Dermis microvascular lymphatic vessel endothelial cell (primary cell): Measurements from ENCODE around the gene FMN2. TPM values are rescaled to one million over a fixed set of nuclear protein-coding genes. Genes with fewer than 3 reads are reported as not detected.

Experiments used
- DNase-seq, 2 donors: peaks; one replicate each; pipeline versions ENCODE4 v3.0.0 to v3.0.0-alpha.2; 2010; ENCODE audit warnings: low read depth in 2 of 2
- total RNA-seq: library from RNA; depleted of rRNA; stranded (reverse); fragments of >200 nt; gene quantifications from 2 replicates; pipeline ENCODE4 v1.2.1, GENCODE V29; 2014

FMN2 gene
- total RNA-seq, 1 donor from 2014 or later, result not detected

DNA sequence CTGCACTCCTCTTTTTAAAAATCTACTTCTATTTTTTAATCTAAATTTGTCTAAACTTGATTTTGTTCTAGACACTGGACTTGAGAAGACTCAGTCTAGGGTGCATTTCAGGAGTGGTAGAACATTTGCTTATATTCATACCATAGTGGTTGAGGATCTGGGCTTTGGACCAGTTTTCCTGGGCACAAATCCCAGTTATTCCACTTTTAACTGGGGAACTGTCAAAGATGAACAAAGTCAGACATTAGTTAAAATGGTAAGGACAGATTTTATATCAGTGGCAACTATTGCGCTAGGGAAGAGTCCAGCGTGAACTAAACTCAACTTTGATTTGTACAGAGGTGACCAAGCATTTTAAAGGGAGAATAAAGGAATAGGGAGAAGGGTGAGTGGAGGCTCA is 102.4 kb downstream of the FMN2 start:
- no peak for DNase-seq

DNA sequence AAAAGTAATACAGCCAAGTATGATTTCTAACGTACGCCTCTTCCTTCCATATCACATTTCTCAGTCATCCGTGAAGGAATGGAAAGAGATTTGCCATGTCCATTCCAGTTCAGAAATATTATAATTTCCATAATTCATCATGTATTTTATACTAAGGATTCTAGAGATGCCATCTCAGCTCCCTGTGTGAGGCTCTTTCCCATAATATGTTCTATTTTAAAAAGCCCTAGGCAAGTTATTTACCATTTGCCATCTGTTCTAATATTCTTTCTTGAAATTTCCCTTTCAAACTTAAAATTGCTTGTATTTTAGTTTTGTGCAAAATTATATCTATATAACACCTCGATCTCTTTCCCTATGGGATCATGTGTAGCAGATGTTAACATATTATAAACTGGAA is 106.7 kb downstream of the FMN2 start:
- no peak for DNase-seq

DNA sequence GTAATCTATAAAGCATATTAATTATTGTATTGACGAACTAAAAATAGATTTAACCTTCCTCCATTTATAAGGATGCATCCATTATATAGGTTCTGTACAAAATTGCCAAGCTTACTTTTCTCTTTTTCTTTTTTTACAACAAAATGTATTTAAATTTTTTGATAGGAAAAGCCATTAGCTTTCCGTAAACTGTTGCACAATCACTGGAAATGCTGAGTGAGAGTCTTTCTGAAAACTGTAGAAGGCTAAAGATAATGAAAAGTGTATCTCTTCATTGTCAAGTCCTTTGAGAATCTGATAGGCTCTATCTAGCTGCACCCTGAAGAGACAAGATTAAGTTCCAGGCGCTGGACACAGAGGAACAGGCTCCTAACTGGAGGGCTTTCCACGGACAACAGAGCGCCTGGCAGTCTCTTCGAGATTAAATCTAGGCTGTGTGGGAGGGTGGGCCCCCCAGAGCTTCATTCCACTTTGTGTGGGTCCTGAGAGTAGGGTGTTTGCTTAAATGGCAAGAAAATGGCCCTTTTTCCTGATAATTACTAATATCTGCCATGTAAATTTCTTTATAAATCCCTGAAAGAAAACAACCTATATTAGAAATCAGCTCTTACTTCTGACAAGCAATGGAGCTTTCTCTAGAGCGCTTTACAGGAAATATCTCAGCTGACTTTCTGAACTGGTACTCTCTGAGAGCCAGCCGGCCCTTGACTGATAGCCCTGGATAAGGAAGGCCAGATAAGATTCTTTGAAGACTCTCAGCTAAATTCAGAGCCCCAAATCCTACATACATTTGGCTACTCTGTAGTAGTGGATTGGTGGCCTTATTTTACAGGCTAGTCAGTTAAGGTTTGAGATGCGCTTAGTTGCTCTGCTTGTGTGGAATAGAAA is 108.3 kb downstream of the FMN2 start:
- no peak for DNase-seq

DNA sequence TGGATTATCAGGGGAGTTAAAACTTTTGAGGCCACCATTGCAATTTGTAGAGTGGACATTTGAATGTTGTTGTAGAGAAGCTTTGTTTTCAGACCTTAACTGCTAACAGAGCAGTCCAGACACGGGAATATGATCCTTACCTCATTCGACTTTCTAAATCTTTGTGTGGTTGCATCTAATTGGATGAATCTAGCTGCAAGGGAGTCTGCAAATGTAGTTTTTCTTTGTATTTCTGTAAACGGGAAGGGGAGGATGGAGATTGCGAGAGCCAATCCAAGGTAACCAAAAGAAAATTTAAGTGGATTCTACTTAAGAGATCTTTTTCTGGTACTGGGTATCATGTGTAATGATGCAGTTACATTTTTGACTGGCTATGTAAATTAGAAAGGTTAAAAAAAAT is 110.2 kb downstream of the FMN2 start:
- DNase-seq, result no peak

DNA sequence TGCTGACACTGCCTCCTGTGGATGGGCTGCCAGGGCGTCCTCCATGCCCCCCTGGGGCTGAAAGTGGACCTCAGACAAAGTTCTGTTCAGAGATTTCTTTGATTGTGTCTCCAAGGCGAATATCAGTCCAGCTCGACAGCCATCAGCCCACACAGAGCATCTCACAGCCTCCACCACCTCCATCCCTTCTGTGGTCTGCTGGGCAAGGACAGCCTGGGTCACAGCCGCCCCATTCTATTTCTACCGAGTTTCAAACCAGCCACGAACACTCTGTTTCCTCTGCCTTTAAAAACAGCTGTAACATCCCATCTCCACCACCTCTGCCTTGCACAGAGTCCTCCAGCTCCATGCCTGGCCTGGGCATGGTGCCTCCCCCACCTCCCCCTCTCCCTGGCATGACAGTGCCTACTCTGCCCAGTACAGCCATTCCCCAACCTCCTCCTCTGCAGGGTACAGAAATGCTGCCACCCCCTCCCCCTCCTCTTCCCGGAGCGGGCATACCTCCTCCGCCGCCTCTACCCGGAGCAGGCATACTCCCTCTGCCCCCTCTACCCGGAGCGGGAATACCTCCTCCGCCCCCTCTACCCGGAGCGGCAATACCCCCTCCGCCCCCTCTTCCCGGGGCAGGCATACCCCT is 115.5 kb downstream of the FMN2 start:
- no peak for DNase-seq

DNA sequence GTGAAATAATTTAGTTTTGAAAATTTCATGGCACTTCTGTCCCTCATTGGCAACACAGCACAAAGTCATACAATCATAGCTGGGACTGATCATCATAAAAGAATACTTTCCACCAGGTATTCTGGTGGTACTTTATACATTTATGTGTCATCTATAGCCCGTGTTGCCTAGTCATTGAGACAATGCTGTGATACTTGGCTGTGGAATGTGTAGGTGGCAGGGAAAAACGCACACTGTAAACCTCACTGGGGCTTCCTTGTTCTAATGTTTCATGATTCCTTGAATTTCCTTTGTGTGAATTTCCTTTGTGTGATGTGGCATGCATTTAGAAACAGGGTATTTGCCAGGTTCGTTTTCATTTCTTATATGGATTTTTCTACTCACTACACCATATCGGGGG is 118.3 kb downstream of the FMN2 start:
- DNase-seq, result no peak

DNA sequence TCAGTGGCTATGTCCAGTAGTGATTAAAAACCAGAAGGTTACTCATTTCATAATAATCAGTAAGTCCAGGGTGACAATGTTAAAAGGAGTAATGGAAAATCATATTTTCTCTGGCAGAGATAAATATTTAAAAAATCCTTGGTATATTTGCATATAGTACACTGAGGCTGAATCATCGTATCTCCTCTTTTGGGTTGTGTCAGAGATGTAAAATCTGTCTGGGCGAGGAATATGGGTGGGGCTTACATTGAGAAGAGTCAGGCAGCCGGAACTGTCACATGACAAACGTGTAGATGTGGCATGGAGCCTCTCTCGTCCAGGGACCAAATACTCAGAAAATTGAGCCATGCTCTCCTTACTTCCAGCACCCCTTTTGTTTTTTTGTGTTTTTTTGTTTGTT is 120.9 kb downstream of the FMN2 start:
- no peak for DNase-seq

DNA sequence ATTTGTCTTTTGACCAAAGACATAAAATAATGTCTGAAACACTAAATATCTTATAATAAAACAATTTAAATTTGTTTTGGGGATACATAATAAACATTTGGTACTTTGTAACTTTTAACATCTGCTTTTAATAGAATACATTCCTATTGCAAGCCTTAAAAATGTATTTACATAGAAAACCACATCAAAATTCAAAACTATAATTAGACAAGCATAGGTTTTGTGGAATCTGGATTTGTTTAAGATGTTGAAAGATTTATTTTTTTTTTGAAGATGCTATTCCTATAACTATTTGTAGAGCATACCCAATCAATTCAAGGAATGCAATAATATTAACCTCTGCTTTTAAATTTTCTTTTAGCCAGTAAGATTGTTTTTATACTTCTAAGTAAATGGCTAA is 125.7 kb downstream of the FMN2 start:
- DNase-seq, result no peak

DNA sequence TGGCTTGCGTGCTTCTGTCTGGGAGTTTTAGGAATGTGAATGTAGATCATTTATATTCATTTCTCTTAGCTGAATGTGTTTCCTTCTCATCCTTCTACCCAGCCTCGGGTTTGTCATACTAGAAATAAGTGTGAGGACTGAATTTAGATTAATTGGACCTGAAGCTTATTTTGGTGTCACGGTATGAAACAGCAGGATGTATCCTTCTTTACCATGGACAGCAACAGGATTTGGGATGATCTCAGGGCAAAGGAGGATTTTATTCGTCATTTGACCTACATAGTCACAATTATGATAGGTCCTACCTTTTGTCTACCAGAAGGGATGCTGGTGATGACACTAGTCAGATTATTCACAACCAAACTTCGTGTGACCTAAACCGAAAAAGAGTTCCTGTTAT is 127.4 kb downstream of the FMN2 start:
- no peak for DNase-seq

DNA sequence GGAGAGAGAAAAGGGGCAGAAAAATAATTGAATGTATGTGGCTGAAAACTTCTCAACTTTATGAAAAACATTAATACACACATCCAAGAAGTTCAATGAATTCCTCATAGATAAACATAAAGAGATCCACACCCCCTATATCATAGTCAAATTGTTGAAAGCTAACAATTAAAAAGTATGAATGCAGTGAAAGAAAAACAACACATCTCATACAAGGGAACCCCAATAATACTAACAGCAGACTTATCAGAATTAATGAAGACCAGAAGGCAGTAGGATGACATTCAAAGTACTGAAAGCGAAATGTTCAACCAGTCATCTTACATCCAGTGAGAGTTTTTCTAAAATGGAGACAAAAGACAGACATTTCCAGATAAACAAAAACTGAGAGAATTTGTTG is 134.4 kb downstream of the FMN2 start:
- no peak for DNase-seq

DNA sequence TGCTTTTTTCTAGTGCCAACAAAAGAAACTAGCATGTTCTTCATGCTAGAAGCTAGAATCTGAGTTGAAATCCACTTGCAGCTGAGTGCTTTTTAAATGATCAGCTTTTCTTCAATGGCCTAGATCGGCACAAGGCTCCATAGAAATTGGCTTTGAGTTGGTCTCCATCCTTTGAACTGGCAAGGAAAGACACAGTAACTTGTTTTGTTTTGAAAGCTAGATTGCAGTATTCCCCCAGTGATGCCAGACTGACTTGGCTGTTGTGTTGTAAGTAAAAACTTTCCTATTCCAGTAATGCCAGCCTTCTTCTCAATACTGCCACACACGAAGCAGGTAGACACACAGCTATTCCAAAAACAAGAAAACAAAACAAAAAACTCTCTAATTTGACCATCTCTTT is 139.1 kb downstream of the FMN2 start:
- DNase-seq, result no peak

DNA sequence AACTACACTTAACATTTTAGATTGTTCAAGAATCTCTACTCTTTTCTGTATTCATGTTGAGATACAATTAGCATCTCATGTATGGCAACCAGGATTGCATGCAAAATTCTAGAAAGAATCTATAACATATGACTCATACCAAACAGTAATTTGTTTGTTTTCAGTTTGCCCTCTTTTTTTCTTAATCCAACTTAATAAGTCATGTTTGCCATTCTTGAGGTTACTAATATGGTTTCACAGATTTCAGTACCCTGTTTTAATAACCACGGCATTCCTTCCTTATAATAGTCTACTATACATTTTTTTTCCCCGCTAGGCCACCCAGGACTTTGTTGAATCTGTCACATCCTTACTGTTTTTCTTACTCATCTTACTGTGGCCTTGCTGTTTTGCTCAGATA is 140.8 kb downstream of the FMN2 start:
- no peak for DNase-seq

DNA sequence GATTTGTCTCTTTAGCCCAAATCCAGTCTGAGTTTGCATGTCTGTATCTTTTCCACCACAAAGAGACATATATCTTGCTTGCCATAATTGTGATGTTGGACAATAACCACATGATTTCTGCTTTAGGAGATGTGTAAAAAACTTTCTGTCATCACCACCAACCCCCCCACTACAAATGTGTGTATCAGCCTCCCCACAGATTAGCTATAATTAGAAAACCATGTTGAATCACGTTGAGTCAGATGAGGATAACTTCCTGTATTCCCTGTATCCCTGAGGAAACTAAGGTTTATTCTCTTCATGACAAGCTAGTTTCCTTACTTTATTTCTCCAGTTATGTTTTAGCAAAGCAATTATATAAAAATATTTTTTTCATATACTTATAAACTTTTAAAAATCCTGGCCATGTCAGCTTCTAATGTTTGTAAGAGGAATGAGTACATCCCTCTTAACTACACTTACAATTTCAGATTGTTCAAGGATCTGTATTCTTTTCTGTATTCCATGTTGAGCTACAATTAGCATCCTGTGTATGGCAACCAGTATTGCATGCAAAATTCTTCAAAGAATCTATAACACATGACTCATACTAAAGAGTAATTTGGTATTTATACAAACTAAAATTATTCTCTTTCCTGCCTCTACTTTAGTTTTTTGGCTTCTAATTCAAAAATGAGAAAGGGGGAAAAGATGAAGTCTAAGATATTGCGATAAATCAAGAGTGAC is 143.0 kb downstream of the FMN2 start:
- no peak for DNase-seq

DNA sequence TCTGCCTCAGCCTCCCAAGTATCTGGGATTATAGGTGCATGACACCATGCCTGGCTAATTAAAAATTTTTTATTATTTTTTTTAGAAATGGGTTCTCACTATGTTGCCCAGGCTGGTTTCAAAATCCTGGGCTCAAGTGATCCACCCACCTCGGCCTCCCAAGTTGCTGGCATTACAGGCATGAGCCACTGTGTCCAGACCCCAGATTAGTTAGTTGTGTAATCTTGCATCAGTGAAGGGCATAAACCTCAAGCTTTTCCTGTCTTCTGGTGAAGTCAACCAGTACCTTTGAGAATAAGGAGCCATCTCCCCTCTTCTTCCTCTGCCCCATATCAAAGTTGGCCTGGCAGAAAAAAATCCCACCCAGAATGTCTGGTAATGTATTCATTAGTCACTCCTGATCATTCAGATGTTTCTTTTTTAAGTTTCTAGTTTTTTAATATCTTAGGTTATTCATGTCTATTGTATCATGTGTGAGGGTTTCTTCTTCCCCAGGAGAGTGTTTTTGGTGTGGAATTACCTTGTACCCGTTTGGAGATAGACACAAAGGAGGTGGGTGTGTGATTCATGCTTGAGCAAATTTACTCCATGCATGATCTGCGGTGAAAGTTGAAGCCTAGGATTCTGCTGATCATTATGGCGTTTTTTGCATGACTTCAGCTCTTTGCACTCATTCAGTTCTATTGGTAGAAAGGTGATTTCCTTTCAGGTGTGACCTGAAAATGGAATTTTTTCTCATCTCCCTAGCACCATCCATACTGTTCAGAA is 144.0 kb downstream of the FMN2 start:
- DNase-seq, result no peak

DNA sequence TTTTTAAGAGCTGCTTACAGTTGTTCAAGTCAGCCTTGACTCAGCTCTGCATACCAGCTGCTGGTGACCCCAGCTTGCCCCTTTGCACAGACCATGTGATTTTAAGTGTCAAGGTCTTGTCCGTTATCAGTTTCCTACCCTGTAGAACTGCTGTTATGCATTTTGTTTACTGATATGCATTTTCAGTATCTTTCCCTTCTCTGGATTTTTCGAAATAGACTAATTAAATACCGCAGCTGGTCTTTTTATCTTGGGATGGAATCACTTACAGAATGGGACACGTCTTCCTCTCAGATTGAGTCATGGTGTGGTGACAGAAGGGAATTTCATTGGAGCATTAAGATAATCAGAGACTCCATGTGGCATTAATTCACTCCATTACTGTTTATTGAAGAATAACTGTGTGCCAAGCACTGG is 145.6 kb downstream of the FMN2 start:
- no peak for DNase-seq

DNA sequence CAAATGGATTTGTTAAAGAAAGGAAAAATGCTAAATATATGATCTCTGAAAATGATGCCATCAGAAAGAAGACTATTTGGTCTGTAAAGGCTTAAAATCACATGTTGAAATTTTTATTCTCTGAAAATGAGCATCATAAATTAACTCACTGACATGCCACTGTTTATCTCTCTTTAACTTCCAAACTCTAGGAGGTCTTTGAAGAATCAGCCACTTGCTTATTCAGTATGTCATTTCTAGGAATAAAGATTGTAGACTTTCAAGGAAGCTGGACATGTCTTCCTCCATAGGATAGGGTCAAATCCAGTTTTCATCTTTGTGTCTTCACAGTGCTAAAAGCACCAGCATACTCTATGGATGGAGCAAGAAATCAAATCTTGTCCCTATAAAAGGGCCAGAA is 147.6 kb downstream of the FMN2 start:
- DNase-seq, result no peak

DNA sequence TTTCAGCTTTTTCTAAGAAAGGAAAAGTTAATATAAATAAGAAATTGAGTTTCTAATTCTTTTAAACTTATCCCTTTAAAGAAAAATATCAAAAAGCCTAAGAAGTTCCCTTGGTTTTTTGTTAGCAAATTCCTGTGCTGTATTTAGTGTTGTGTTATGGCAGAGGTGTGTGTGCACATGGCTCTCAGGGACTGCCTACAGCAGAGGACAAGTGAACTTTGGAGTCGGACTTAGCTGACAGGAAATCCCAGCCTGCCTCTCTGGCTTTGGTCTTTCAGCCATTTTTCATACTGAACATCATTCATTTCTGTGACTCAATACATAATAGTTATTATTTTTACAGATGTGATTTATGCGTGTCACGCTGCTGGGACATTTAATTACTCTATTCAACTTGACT is 149.6 kb downstream of the FMN2 start:
- no peak for DNase-seq

DNA sequence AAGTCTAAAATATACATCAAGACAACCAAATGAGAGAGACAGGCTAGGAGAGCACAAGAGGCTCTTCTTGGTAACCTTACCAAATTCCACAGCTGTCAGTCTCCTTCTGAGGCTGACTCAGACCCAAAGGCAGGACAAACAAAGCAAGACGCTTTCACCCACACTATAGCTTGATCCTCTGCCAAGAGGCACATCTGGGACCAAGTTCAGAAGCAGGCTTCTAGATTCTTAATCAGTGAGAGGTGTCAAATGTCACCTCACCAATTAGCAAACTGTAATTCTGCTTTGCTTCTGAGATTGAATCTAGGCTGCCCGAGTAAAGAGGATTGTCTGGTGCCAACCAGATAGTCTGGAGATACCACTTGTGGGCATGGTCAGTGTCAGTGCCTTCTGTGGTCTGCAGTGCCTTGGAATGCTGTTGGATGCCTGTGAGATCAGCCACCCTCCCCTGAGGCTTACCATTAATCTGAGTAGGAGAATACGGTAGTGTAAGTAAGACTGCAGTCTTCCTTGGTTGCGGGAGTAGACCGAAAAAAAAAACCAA is 151.0 kb downstream of the FMN2 start:
- DNase-seq, result no peak

DNA sequence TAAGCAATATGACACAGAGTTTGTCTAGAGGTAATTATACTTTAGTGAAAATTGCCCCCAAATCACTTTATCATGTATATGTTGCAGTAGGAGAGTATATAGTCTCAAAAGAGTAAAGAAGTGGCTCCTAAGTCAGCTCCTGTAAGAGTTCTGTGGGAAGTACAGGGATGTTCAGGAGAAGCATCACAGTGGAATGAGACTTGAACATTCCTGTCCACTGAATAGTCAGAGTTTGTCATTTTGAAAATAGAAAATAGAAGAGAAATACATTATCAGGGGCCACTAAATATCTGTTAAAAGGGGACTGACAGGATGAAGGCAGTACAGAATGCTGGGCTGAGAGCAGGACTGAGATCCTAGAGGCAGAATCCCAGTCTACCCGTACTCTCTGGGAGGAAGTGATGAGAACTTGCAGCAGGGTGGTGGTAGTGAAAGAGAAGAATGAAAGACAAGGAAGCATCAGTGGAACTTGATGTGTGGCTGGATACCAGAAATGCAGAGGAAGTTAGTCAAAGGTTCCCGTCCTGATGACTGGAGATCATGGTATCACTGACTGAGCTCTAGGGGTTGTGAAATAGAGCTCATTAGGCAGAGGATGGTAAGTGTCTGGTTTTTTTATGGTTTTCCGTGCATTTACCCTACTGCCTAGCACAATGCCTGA is 153.4 kb downstream of the FMN2 start:
- DNase-seq, result no peak

DNA sequence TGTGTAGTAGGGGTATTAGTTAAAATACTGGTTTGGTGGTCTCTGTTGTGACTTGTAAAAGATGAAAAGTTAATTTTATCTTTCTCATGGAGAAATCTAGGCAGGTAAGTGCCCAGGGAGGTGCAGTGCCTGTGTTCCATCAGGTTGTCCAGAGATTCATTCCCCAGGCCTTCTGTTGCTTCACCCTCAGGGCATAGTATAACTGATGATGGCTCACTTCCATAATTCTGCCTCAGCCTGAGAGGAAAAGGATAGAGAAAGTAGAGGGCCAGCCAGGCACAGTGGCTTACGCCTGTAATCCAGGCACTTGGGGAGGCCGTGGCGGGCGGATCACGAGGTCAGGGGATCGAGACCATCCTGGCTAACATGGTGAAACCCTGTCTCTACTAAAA is 153.9 kb downstream of the FMN2 start:
- no peak for DNase-seq

DNA sequence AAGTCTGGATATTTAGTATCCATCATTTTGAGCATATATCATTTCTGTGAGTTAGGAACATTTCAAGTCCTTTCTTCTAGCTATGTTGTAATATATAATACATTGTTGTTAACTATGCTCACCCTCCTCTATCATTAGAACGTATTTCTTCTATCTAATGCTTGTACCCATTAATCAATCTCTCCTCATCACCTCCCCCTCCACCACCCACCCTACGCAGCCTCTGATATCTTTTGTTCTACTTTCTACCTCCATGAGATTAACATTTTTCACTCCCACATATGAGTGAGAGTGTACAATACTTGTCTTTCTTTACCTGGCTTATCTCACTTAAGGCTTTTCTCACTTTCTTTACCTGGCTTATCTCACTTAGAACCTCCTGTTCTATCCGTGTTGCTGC is 156.2 kb downstream of the FMN2 start:
- no peak for DNase-seq
